Upper lobe of left lung (tissue), 6 donors: ENCODE results near the gene TGFBR3. TPM values are rescaled to one million over a fixed set of nuclear protein-coding genes. Genes with fewer than 3 reads are reported as not detected.

Experiments
- ATAC-seq, 2 donors: fragments of 200-7000 bp; cut with Tn5 transposase; one replicate each; pipeline ENCODE4 v1.9.1; 2022; ENCODE audit warnings: mild to moderate bottlenecking in 2 of 2, moderate library complexity in 2 of 2; ENCODE audit not compliant: low FRiP score in 2 of 2
- DNase-seq, 2 donors: peaks; one replicate each; pipeline ENCODE4 v3.0.0-alpha.2; 2019 to 2020
- H3K27ac ChIP-seq, 4 donors: fragments of 200-600 bp; sonication (generic); one replicate each; pipeline ENCODE4 v1.5.1; 2016 to 2019
- H3K27me3 ChIP-seq, 4 donors: fragments of 200-600 bp; sonication (generic); one replicate each; pipeline ENCODE4 v1.5.1; 2017 to 2019
- H3K36me3 ChIP-seq, 4 donors: fragments of 200-600 bp; sonication (generic); one replicate each; pipeline ENCODE4 v1.5.1; 2016 to 2019
- H3K4me1 ChIP-seq, 4 donors: fragments of 200-600 bp; sonication (generic); one replicate each; pipeline ENCODE4 v1.5.1; 2018 to 2019
- H3K4me3 ChIP-seq, 4 donors: fragments of 200-600 bp; sonication (generic); one replicate each; pipeline ENCODE4 v1.5.1; 2017 to 2019; ENCODE audit warnings: mild to moderate bottlenecking in 2 of 4, moderate library complexity in 1 of 4
- H3K9me3 ChIP-seq, 4 donors: fragments of 200-600 bp; sonication (generic); one replicate each; pipeline ENCODE4 v1.5.1; 2018 to 2019
- CTCF ChIP-seq, 6 experiments: fragments of 450-650 bp in 4 of 6; fragments of 200-600 bp in 2 of 6; sonication (generic) in 2 of 6; IDR thresholded peaks; one replicate each; pipeline ENCODE4 v1.5.1; 2016 to 2019; ENCODE audit warnings: antibody characterized with exemption in 6 of 6
- EP300 ChIP-seq, 4 donors: sonication (generic); formaldehyde crosslinking; IDR thresholded peaks; one replicate each; pipeline ENCODE4 v1.5.1; 2017; ENCODE audit warnings: antibody characterized with exemption in 4 of 4, control low read depth in 2 of 4
- POLR2A ChIP-seq, 4 donors: fragments of 450-650 bp; IDR thresholded peaks; one replicate each; pipeline ENCODE4 v1.5.1; 2016 to 2017; ENCODE audit warnings: antibody characterized with exemption in 4 of 4, mild to moderate bottlenecking in 2 of 4
- POLR2AphosphoS5 ChIP-seq, 2 donors: sonication (generic); formaldehyde crosslinking; IDR thresholded peaks; one replicate each; pipeline ENCODE4 v1.5.1; 2017; ENCODE audit warnings: antibody characterized with exemption in 2 of 2
- whole genome bisulfite sequencing, 2 donors: methylation state at CpG; one replicate each; pipeline ENCODE4 v1.1.5; 2017 to 2018; 5-methylcytosine and 5-hydroxymethylcytosine counted together
- total RNA-seq, 6 donors: library from RNA; depleted of rRNA in 4 of 6; stranded (reverse); fragments of >200 nt in 4 of 6; gene quantifications; one replicate each; pipeline versions ENCODE4 v1.1.0 to v1.2.1, GENCODE V29; 2016 to 2021
- donor health status: DM: no; HTN: no; CAD: no; lungs with moderate emphysema.
- donor health status: DM: no; HTN: yes; CAD: no; lungs with severe emphysema.

TGFBR3 gene
- total RNA-seq, 6 donors from 2014 or later = 33.5 to 78.3 (median 57.1) TPM

DNA sequence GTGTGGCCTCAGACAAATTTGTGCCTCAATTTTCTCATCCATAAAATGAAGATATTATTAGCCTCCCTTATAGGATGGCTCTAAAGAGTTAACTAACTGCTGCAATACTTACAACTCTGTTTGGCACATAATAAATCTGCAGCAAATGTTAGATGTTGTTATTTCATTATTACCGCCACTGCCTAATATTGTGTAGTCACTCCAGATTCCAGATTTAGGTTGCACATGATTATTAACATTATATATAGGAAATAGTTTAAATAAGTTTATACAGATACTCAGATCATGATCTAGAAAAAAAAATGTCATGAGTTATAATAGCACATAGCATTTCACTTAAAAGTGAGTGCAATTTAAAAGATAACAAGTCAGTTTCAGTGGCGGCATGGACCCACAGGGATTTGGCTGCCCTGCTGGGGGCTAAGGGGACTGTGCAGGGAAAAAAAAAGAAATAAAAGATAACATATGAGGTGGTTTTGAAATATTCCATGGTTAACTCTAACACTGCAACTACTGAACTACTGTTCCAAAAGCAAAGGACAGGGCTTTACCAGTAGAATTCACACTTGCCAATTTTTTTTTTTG lies 170.4 kb downstream of the TGFBR3 start:
- Histone ChIP-seq H3K27me3 (no peaks in the 10 kb centered on the region), H3K4me1 (peaks cover 5 to 31% (median 22%) of the 10 kb centered on the region in 4 donors), H3K4me3 (no peak overlapping the region), H3K27ac (peak overlapping the region in 2 of 4 donors; percentile 2 to 87), H3K9me3 (no peaks in the 10 kb centered on the region), H3K36me3 (peaks cover 0 to 75% (median 24%) of the 10 kb centered on the region in 4 donors)
- TF ChIP-seq POLR2AphosphoS5 (IDR thresholded peaks at IDR 0.05) = no peak
- no peak for TF ChIP-seq CTCF (IDR thresholded peaks at IDR 0.05)
- no peak for TF ChIP-seq EP300 (IDR thresholded peaks at IDR 0.05)
- no peak for TF ChIP-seq POLR2A (IDR thresholded peaks at IDR 0.05)
- ATAC-seq (no peak), DNase-seq (no peak)
- WGBS, 2 donors = 78 to 83% methylated on average over 2 of the region's 2 CpGs

DNA sequence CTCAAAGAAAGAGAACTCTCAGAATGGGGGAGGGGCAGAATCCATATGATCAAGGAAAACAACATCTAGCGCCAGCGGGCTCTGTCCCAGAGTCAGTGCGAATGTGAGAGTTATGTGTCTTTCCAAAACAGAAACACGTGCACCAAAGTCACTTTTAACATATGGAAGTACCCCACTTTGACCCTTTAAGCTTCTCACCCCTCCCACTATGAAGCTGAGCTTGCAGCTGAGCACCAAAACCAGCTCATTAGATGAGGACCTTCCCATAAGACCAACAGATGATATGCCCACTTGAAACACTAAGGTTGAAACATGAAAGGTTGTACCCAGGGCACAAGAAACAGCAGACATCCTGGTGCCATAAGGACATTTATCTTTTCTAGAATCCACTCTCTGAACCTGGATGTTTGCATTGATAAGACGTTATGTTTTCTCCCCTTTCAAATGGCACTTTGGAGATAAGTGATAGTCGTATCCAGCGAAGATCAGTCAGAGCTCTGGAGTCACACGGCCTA lies 171.0 kb downstream of the TGFBR3 start:
- ATAC-seq = no peak
- Histone ChIP-seq H3K27ac (peak overlapping the region in 2 of 4 donors; percentile 45 to 87), H3K4me1 (peaks cover 5 to 31% (median 23%) of the 10 kb centered on the region in 4 donors), H3K9me3 (no peaks in the 10 kb centered on the region), H3K4me3 (no peak overlapping the region), H3K27me3 (no peaks in the 10 kb centered on the region), H3K36me3 (peaks cover 0 to 69% (median 23%) of the 10 kb centered on the region in 4 donors)
- TF ChIP-seq POLR2A (IDR thresholded peaks at IDR 0.05) (no peak), POLR2AphosphoS5 (IDR thresholded peaks at IDR 0.05) (no peak), CTCF (IDR thresholded peaks at IDR 0.05) (no peak), EP300 (IDR thresholded peaks at IDR 0.05) (no peak)
- no peak for DNase-seq
- WGBS, 2 donors = 67 to 77% methylated on average over 8 of the region's 8 CpGs

DNA sequence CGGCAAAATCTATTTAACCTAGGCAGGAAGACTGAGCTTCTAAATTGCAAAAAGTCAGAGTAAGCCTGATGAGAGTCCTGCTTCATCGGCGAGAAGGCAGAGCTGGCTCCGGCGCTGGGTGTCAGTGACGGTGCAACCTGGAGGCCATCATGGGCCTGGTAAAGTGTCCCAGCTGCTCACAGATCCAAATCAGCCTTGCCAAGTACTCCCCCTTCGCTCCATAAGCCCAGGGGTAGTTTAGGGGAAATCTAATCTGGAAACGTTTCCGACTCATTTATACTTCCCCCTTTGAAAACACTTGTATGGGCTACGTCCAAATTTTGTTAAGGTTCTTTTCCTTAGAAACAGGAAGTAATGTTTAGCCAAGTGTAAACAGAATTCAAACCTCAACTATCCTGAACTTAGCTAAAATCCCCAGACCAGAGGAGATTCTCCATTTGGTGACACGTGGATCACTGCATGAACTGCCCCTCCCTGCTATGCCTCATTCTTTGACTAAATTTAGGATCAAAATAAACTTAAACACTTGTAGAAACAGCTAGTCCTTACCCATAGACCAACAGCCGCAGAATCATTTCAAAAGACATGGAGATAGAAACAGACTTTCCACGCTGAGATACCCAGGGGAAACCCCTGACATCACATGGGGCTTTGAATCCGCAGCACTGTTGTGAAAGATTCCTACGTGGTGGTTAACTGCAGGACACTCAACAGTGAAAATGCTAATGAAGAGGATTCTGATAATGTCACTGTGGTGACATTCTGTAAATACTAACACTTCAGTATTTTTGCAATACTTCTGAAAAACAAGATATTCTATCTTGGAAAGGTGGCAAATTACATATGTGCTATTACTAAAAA lies 172.7 kb downstream of the TGFBR3 start:
- Histone ChIP-seq H3K27ac (peak overlapping the region; percentile 38 to 87 (median 63)), H3K4me1 (peaks cover 5 to 31% (median 23%) of the 10 kb centered on the region in 4 donors), H3K36me3 (peaks cover 0 to 64% (median 12%) of the 10 kb centered on the region in 4 donors), H3K27me3 (no peaks in the 10 kb centered on the region), H3K9me3 (no peaks in the 10 kb centered on the region), H3K4me3 (no peak overlapping the region)
- TF ChIP-seq EP300 (IDR thresholded peaks at IDR 0.05) = no peak
- peak; percentile 45 to 49 for TF ChIP-seq POLR2AphosphoS5 (IDR thresholded peaks at IDR 0.05)
- DNase-seq (peak; percentile 39 to 53), ATAC-seq (peak in 1 of 2 donors; percentile 81)
- WGBS, 2 donors = 31 to 34% methylated on average over 15 of the region's 15 CpGs

DNA sequence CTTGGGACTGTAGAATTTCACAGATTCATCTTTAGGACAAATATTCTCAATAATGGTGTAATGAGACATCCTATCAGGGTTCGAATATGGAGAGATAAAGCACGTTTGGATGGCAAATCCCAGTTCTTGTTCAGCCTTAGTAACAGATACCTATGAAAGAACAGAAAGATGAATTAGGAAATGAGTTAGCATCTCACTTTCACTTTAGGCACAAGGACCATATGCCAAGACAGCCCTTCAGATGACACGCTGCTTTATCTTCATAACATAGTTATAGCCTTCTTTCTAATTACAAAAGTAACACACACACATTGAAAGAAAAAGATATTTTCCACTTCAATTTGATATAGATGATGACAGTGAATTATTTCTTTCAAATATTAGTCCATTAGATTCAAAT lies 173.6 kb downstream of the TGFBR3 start:
- H3K27ac ChIP-seq = peak overlapping the region; percentile 38 to 87 (median 63)
- no peak overlapping the region for H3K4me3 ChIP-seq
- TF ChIP-seq CTCF (IDR thresholded peaks at IDR 0.05) (no peak), EP300 (IDR thresholded peaks at IDR 0.05) (no peak), POLR2AphosphoS5 (IDR thresholded peaks at IDR 0.05) (no peak), POLR2A (IDR thresholded peaks at IDR 0.05) (no peak)
- no peak for DNase-seq
- WGBS, 2 donors = 67% methylated on average over 3 of the region's 3 CpGs
- H3K9me3 ChIP-seq = no peaks in the 10 kb centered on the region
- peaks cover 5 to 31% (median 23%) of the 10 kb centered on the region in 4 donors for H3K4me1 ChIP-seq
- ATAC-seq = no peak
- H3K27me3 ChIP-seq = no peaks in the 10 kb centered on the region
- H3K36me3 ChIP-seq = peaks cover 0 to 65% (median 18%) of the 10 kb centered on the region in 4 donors
